Activated CD4-positive, alpha-beta T cell treated with anti-CD3 and anti-CD28 coated beads, Interleukin-2, Interleukin-4, amounts not matched to agents 100 ng/mL and 50 ng/mL, durations not matched to agents 16 hours and 8 hours (primary cell): ENCODE results near the gene MAPK10.
"Not testable (repeated sequence)": the region's sequence is repeated elsewhere in the genome, so short reads cannot be mapped to it uniquely, and the experiment has no call there.

ENCODE experiments used
- DNase-seq: peaks from one replicate; pipeline ENCODE4 v3.0.0-alpha.2; 2020; ENCODE audit warnings: low spot score

The MAPK10 gene

GRCh38 chr4:86033171-86033570 is 326.7 kb downstream of the MAPK10 start:
- no peak for DNase-seq

- no peak for DNase-seq
Measured at GRCh38 chr4:86032476-86033022, 327.3 kb downstream of the MAPK10 start.

GRCh38 chr4:86031927-86032326 is 327.9 kb downstream of the MAPK10 start:
- DNase-seq = no peak

- DNase-seq = no peak
Measured at GRCh38 chr4:86026720-86027119, 333.1 kb downstream of the MAPK10 start.

- DNase-seq = not testable (repeated sequence)
Measured at GRCh38 chr4:86021671-86022070, 338.2 kb downstream of the MAPK10 start.

GRCh38 chr4:86019906-86020305 is 339.9 kb downstream of the MAPK10 start:
- no peak for DNase-seq

GRCh38 chr4:86019362-86019761 is 340.5 kb downstream of the MAPK10 start:
- no peak for DNase-seq

- no peak for DNase-seq
Measured at GRCh38 chr4:86015412-86016350, 344.2 kb downstream of the MAPK10 start.

- no peak for DNase-seq
Measured at GRCh38 chr4:86014599-86014998, 345.3 kb downstream of the MAPK10 start.

GRCh38 chr4:86013621-86014020 is 346.2 kb downstream of the MAPK10 start:
- DNase-seq = no peak

- DNase-seq = no peak
Measured at GRCh38 chr4:86011117-86011516, 348.7 kb downstream of the MAPK10 start.

GRCh38 chr4:86007042-86007441 is 352.8 kb downstream of the MAPK10 start:
- no peak for DNase-seq

- no peak for DNase-seq
Measured at GRCh38 chr4:86006057-86006456, 353.8 kb downstream of the MAPK10 start.

- DNase-seq = no peak
Measured at GRCh38 chr4:86004030-86004429, 355.8 kb downstream of the MAPK10 start.

GRCh38 chr4:86001591-86001990 is 358.3 kb downstream of the MAPK10 start:
- no peak for DNase-seq

GRCh38 chr4:85995361-85995760 is 364.5 kb downstream of the MAPK10 start:
- DNase-seq = no peak

- DNase-seq = no peak
Measured at GRCh38 chr4:85994576-85994975, 365.3 kb downstream of the MAPK10 start.

- no peak for DNase-seq
Measured at GRCh38 chr4:85993641-85994040, 366.2 kb downstream of the MAPK10 start.

GRCh38 chr4:85986266-85986665 is 373.6 kb downstream of the MAPK10 start:
- DNase-seq = no peak

GRCh38 chr4:85979276-85979675 is 380.6 kb downstream of the MAPK10 start:
- no peak for DNase-seq

- no peak for DNase-seq
Measured at GRCh38 chr4:85970535-85970934, 389.3 kb downstream of the MAPK10 start.

GRCh38 chr4:85968945-85969819 is 390.7 kb downstream of the MAPK10 start:
- peak; percentile 12 for DNase-seq

- no peak for DNase-seq
Measured at GRCh38 chr4:85967872-85968271, 392.0 kb downstream of the MAPK10 start.
